Measurements from ENCODE around the gene SOX6.

SOX6 gene

GRCh38 chr11:16356057-16356760 lies at the start of gene SOX6:
Gene SOX6 (minus strand): TSS chr11:16356546. CDS start chr11:16341248, 15,298 bp downstream.
- DNase-seq, result no peak

GRCh38 chr11:16404781-16405285 lies 48.5 kb upstream of the SOX6 start:
- Mint-ChIP-seq H3K9me3 (no peaks in the 10 kb centered on the region), H3K36me3 (ENCODE audit: low read depth) (no peaks in the 10 kb centered on the region), H3K27me3 (ENCODE audit: low read depth, poor library complexity) (peaks cover 12% of the 10 kb centered on the region), H3K4me3 (no peak overlapping the region), H3K27ac (no peak overlapping the region), H3K4me1 (peaks cover 30% of the 10 kb centered on the region)
- DNase-seq, result no peak
- no peak for TF ChIP-seq CTCF (IDR thresholded peaks at IDR 0.05)

More at GRCh38 chr11:16356057-16356760, at the start of gene SOX6:
- no peak within 1 kb of the TSS for H3K4me3 Mint-ChIP-seq
- no peaks in the 10 kb centered on the region for H3K9me3 Mint-ChIP-seq
- H3K36me3 Mint-ChIP-seq (ENCODE audit: low read depth), result no peaks in the 10 kb centered on the region
- H3K4me1 Mint-ChIP-seq, result peaks cover 24% of the 10 kb centered on the region
- H3K27me3 Mint-ChIP-seq (ENCODE audit: low read depth, poor library complexity), result peaks cover 7% of the 10 kb centered on the region
- H3K27ac Mint-ChIP-seq, result peak within 1 kb of the TSS; percentile 81
- no peak for TF ChIP-seq CTCF (IDR thresholded peaks at IDR 0.05)

DNA sequence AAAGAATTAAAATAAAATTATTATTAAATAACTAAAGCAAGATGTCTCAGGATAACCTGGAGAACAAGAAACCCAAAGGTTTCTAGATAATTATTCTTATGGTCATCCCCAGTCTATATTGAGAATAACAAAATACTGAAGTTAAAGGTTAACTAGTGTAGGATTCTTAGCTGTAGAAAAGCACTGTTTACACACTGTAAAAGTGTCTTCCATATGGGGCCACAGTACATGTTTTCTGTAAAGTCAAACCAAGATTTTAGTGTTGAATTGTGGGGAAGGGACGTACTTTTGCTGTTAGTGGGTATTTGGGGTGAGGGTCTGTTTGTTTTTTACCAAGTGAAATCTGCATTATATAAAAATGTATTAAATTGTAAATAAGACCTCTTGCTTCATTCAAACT lies 47.5 kb upstream of the SOX6 start:
- Mint-ChIP-seq H3K9me3 (no peaks in the 10 kb centered on the region), H3K4me1 (peaks cover 30% of the 10 kb centered on the region), H3K27ac (no peak overlapping the region), H3K27me3 (ENCODE audit: low read depth, poor library complexity) (peaks cover 12% of the 10 kb centered on the region), H3K36me3 (ENCODE audit: low read depth) (no peaks in the 10 kb centered on the region), H3K4me3 (no peak overlapping the region)
- TF ChIP-seq CTCF (IDR thresholded peaks at IDR 0.05), result no peak
- DNase-seq, result no peak

GRCh38 chr11:16403448-16403803 lies 47.1 kb upstream of the SOX6 start:
- DNase-seq, result no peak
- Mint-ChIP-seq H3K27me3 (ENCODE audit: low read depth, poor library complexity) (peaks cover 12% of the 10 kb centered on the region), H3K4me3 (no peak overlapping the region), H3K27ac (no peak overlapping the region), H3K4me1 (peaks cover 30% of the 10 kb centered on the region), H3K36me3 (ENCODE audit: low read depth) (no peaks in the 10 kb centered on the region), H3K9me3 (no peaks in the 10 kb centered on the region)
- TF ChIP-seq CTCF (IDR thresholded peaks at IDR 0.05), result no peak

- no peak for DNase-seq
- peak overlapping the region; percentile 34 for H3K27ac Mint-ChIP-seq
Measured at GRCh38 chr11:16402654-16403447, 46.5 kb upstream of the SOX6 start.

More at GRCh38 chr11:16402654-16403447, 46.5 kb upstream of the SOX6 start:
- Mint-ChIP-seq H3K4me1 (peaks cover 30% of the 10 kb centered on the region), H3K27me3 (ENCODE audit: low read depth, poor library complexity) (peaks cover 12% of the 10 kb centered on the region), H3K9me3 (no peaks in the 10 kb centered on the region), H3K4me3 (no peak overlapping the region), H3K36me3 (ENCODE audit: low read depth) (no peaks in the 10 kb centered on the region)
- TF ChIP-seq CTCF (IDR thresholded peaks at IDR 0.05), result no peak

Measured in nephron progenitor cell (in vitro differentiated cells).